H1 (cell line): ENCODE measurements around the gene RIN3. TPM values are rescaled to one million over a fixed set of nuclear protein-coding genes. Genes with fewer than 3 reads are reported as not detected.

Experiments
- CBX8 ChIP-seq: fragments of 300-800, 300-1000 bp; sonication (generic); IDR thresholded peaks from 2 replicates; pipeline ENCODE4 v1.7.1; 2016; ENCODE audit warnings: low read depth, low read length, borderline replicate concordance
- JUND ChIP-seq: IDR thresholded peaks from 2 replicates; pipeline ENCODE4 v1.6.1; 2011; ENCODE audit warnings: mild to moderate bottlenecking, improper control_type of control experiment, low read length
- polyA plus RNA-seq, 7 experiments: library from polyadenylated mRNA; depleted of rRNA in 3 of 7; stranded (reverse) in 5 of 7; unstranded in 2 of 7; fragments of >200 nt in 5 of 7; fragments of 200-250 nt in 2 of 7; gene quantifications; 1 replicate in 5 of 7; 2 replicates in 1 of 7; 4 replicates in 1 of 7; pipeline versions ENCODE4 v1.2.1 to v1.2.3, GENCODE V29; 2011 to 2013; ENCODE audit warnings: missing spikeins in 2 of 7, mixed read lengths in 2 of 7
- total RNA-seq: library from RNA; stranded (reverse); fragmentation: NEBNext Ultra II Directional; extraction: Animal tissue kit (Norgen Biotek cat#: 25700); gene quantifications from 2 replicates; pipeline ENCODE4 v1.2.1, GENCODE V29; 2021

RIN3 gene
- total and polyA plus RNA-seq, 2 of the 8 experiments (the other 6 are each of a cell fraction or from before 2014, with no cell fraction given): 0.59 to 1.5 TPM

DNA sequence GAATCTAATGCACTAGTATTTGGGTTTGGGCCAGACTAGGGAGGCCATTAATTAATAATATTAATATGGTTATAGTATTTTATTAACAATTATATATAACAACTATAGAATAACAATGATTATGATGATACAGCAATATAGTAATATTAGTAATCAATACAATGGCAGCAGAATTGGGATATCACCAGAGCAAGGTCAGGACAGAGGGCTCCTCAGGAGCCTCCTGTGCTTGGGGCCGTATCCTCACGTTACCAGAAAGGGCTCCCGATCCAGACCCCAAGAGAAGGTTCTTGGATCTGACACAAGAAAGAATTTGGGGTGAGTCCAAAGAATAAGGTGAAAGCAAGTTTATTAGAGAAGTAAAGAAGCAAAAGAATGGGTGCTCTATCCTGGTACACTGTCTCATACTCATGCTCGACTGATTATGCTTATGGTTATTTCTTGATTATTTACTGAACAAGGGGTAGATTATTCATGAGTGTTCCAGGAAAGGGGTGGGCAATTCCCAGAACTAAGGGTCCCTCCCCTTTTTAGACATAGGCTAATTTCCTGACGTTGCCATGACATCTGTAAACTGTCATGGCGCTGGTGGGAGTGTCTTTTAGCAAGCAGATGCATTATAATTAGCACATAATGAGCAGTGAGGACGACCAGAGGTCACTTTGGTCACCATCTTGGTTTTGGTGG is 61.6 kb downstream of the RIN3 start (continued):
- TF ChIP-seq CBX8: no peak
- TF ChIP-seq JUND: no peak
